K562 (cell line): ENCODE data around the gene EZH1. TPM values are rescaled to one million over a fixed set of nuclear protein-coding genes. Genes with fewer than 3 reads are reported as not detected.

ENCODE experiments used
- CBFA2T3 ChIP-seq: fragments of 450-650 bp; IDR thresholded peaks from 2 replicates; pipeline ENCODE4 v1.6.1; 2017
- CEBPG ChIP-seq, 3 experiments: fragments of 200-800 bp in 1 of 3; sonication (Bioruptor generic) in 1 of 3; sonication (generic) in 1 of 3; formaldehyde crosslinking in 1 of 3; IDR thresholded peaks in 2 of 3; conservative IDR thresholded peaks in 1 of 3; 2 replicates each; pipeline versions ENCODE4 v1.6.1 to v1.8.0; 2016 to 2022; ENCODE audit warnings: missing compliant biosample characterization in 2 of 3, missing genetic modification characterization in 2 of 3, mild to moderate bottlenecking in 1 of 3, missing genetic modification reagents in 1 of 3
- CLOCK ChIP-seq: fragments of 250-450 bp; sonication (Bioruptor Pico); IDR thresholded peaks from 2 replicates; pipeline ENCODE4 v1.4.0; 2020; ENCODE audit warnings: mild to moderate bottlenecking, moderate library complexity, borderline replicate concordance
- CREBBP ChIP-seq: IDR thresholded peaks from one replicate; pipeline ENCODE4 v1.6.1; 2012; ENCODE audit warnings: low read depth, mild to moderate bottlenecking, control low read depth, inconsistent platforms, low read length
- ERF ChIP-seq: fragments of 450-650 bp; formaldehyde crosslinking; IDR thresholded peaks from 2 replicates; pipeline ENCODE4 v1.4.0; 2020; ENCODE audit warnings: mild to moderate bottlenecking, mixed read lengths
- EWSR1 ChIP-seq: fragments of 450-650 bp; IDR thresholded peaks from 2 replicates; pipeline ENCODE4 v1.6.1; 2018; ENCODE audit warnings: borderline replicate concordance, mild to moderate bottlenecking, low read depth, moderate library complexity; ENCODE audit not compliant: partially characterized antibody
- FOXM1 ChIP-seq, 2 experiments: fragments of 450-650 bp in 1 of 2; sonication (generic) in 1 of 2; formaldehyde crosslinking in 1 of 2; IDR thresholded peaks; 2 replicates each; pipeline versions ENCODE4 v1.6.1 to v1.9.0; 2017 to 2022; ENCODE audit warnings: low read depth in 2 of 2, mild to moderate bottlenecking in 2 of 2, missing genetic modification reagents in 1 of 2, moderate library complexity in 1 of 2
- HDAC6 ChIP-seq: IDR thresholded peaks from 2 replicates; pipeline ENCODE4 v1.6.1; 2012; ENCODE audit warnings: low read depth, mild to moderate bottlenecking, control low read depth, inconsistent platforms, low read length, moderate library complexity
- HDGF ChIP-seq: fragments of 450-650 bp; IDR thresholded peaks from 2 replicates; pipeline ENCODE4 v1.6.1; 2016
- MEIS2 ChIP-seq: fragments of 450-650 bp; IDR thresholded peaks from 2 replicates; pipeline ENCODE4 v1.6.1; 2014; ENCODE audit warnings: mild to moderate bottlenecking; ENCODE audit not compliant: partially characterized antibody
- MIER1 ChIP-seq: fragments of 450-650 bp; IDR thresholded peaks from 2 replicates; pipeline ENCODE4 v1.6.1; 2016; ENCODE audit warnings: antibody characterized with exemption, mild to moderate bottlenecking, low read depth
- NCOA1 ChIP-seq: fragments of 450-650 bp; IDR thresholded peaks from 2 replicates; pipeline ENCODE4 v1.6.1; 2016; ENCODE audit warnings: low read depth
- NCOA4 ChIP-seq: fragments of 450-650 bp; IDR thresholded peaks from 2 replicates; pipeline ENCODE4 v1.6.1; 2018; ENCODE audit warnings: mild to moderate bottlenecking; ENCODE audit not compliant: partially characterized antibody
- NR4A1 ChIP-seq, 2 experiments: fragments of 250-450 bp in 1 of 2; fragments of 450-650 bp in 1 of 2; sonication (Bioruptor Pico) in 1 of 2; IDR thresholded peaks; 2 replicates each; pipeline versions ENCODE4 v1.4.0 to v1.6.1; 2016 to 2020; ENCODE audit warnings: mild to moderate bottlenecking in 2 of 2, missing compliant biosample characterization in 1 of 2, missing genetic modification characterization in 1 of 2, moderate library complexity in 1 of 2
- RBFOX2 ChIP-seq: fragments of 200-400 bp; formaldehyde crosslinking; IDR thresholded peaks from 2 replicates; pipeline ENCODE4 v1.6.1; 2017; ENCODE audit warnings: low read depth, mild to moderate bottlenecking, low read length, moderate library complexity
- SLC30A9 ChIP-seq: fragments of 250-450 bp; sonication (Bioruptor Pico); IDR thresholded peaks from 2 replicates; pipeline ENCODE4 v1.8.0; 2022; ENCODE audit warnings: mild to moderate bottlenecking, moderate library complexity
- SMARCB1 ChIP-seq: IDR thresholded peaks from 2 replicates; pipeline ENCODE4 v1.6.1; 2011; ENCODE audit warnings: improper control_type of control experiment, low read depth; ENCODE audit not compliant: insufficient read length
- SRSF7 ChIP-seq: fragments of 200-400 bp; formaldehyde crosslinking; optimal IDR thresholded peaks from 2 replicates; pipeline ENCODE3; 2017; ENCODE audit warnings: mild to moderate bottlenecking, low read depth, low read length
- USF2 ChIP-seq: sonication (generic); formaldehyde crosslinking; IDR thresholded peaks from 2 replicates; pipeline ENCODE4 v1.5.0; 2020; ENCODE audit warnings: missing genetic modification reagents
- ZNF197 ChIP-seq: fragments of 200-800 bp; sonication (Bioruptor generic); IDR thresholded peaks from 2 replicates; pipeline ENCODE4 v1.6.1; 2016; ENCODE audit warnings: low read depth, missing genetic modification characterization, missing compliant biosample characterization
- ZNF263 ChIP-seq: sonication (generic); formaldehyde crosslinking; IDR thresholded peaks from 2 replicates; pipeline ENCODE4 v1.8.0; 2022; ENCODE audit warnings: mild to moderate bottlenecking, missing genetic modification reagents, borderline replicate concordance
- ZNF41 ChIP-seq: fragments of 250-450 bp; sonication (Bioruptor Pico); conservative IDR thresholded peaks from 2 replicates; pipeline ENCODE4 v1.4.0; 2020; ENCODE audit warnings: mild to moderate bottlenecking
- ZNF699 ChIP-seq: fragments of 250-450 bp; sonication (Bioruptor Pico); IDR thresholded peaks from 2 replicates; pipeline ENCODE4 v1.8.0; 2021; ENCODE audit warnings: mild to moderate bottlenecking, moderate library complexity; ENCODE audit not compliant: insufficient replicate concordance
- polyA plus RNA-seq, 8 experiments: library from polyadenylated mRNA; depleted of rRNA in 4 of 8; stranded (reverse) in 5 of 8; unstranded in 3 of 8; fragments of >200 nt; fragmentation: Nextera tagmentation in 2 of 8; fragmentation: Illumina TruSeq in 1 of 8; extraction: Ambion mirVana in 2 of 8; extraction: Trizol in 1 of 8; gene quantifications; 2 replicates each; pipeline versions ENCODE4 v1.2.1 to v1.2.3, GENCODE V29; 2011 to 2014; ENCODE audit warnings: inconsistent platforms in 1 of 8, missing spikeins in 1 of 8
- total RNA-seq, 7 experiments: library from RNA; depleted of rRNA in 6 of 7; stranded (reverse); fragments of >200 nt in 6 of 7; fragmentation: Illumina TruSeq in 2 of 7; extraction: Trizol in 2 of 7; gene quantifications; 2 replicates each; pipeline versions ENCODE4 v1.2.1 to v1.2.3, GENCODE V29; 2011 to 2021; ENCODE audit warnings: low replicate concordance in 1 of 7
- TF ChIP-seq, protein P1 (sequence below): fragments of 450-650 bp; conservative IDR thresholded peaks from 2 replicates; pipeline ENCODE4 v1.6.1; 2016; ENCODE audit warnings: missing genetic modification characterization, low read depth, mild to moderate bottlenecking, missing compliant biosample characterization, moderate library complexity

The EZH1 gene
- total and polyA plus RNA-seq, 9 of the 15 experiments (the other 6 are each of a cell fraction or from before 2014, with no cell fraction given), result 8.6 to 40.8 (median 22.9) TPM

DNA sequence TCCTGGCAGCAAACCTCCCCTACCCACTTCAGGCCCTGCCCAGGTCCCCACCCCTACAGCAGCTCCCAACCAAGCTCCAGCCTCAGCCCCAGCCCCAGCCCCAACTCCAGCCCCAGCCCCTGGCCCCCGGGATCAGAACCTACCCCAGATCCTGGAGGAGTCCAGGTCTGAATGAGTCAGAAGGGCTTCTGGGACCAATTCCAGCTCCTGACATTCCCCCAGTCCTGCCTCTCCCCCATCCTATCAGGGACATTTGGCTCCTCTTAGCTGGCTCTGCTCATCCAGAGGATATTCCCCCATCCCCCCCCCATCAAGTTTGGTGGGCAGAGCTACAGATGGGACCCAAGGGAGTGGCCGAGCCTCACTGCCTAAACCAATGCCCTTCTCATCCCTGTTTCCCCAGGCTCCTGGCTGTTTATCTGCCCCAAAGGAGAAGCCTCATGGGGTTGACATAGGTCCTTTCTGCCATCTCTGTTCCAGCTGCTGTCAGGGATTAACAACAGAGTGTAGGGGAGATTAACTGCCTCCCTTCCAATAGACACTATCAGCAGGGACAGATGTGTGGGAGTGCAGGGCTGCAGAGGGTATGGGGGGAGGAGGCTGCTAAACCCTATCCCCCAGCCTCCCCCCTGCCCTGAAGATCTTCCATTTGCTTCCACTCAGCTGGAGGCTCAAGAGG lies 46.0 kb downstream of the EZH1 start (continued):
- TF ChIP-seq CBFA2T3, result peak; percentile 100
- TF ChIP-seq SMARCB1, result peak; percentile 60
- no peak for TF ChIP-seq CLOCK (CRISPR knock-in tag)
- peak; percentile 90 for TF ChIP-seq NR4A1 (CRISPR knock-in tag; IDR thresholded peaks at IDR 0.05)
- peak; percentile 97 for TF ChIP-seq NR4A1 (tag; IDR thresholded peaks at IDR 0.05)
- no peak for TF ChIP-seq SRSF7
- TF ChIP-seq HDAC6, result no peak
- no peak for TF ChIP-seq ZNF699 (CRISPR knock-in tag)
- TF ChIP-seq EWSR1, result no peak
- peak; percentile 98 for TF ChIP-seq FOXM1 (IDR thresholded peaks at IDR 0.05; ENCODE audit: low read depth)
- no peak for TF ChIP-seq FOXM1 (CRISPR knock-in tag; IDR thresholded peaks at IDR 0.05; ENCODE audit: low read depth)
- TF ChIP-seq NCOA4, result peak; percentile 76
- no peak for TF ChIP-seq ZNF263 (CRISPR knock-in tag)
- TF ChIP-seq ERF (CRISPR knock-in tag), result peak; percentile 85; the same call in 1 of the 2 replicates
- TF ChIP-seq USF2 (CRISPR knock-in tag), result no peak
- TF ChIP-seq ZNF197 (CRISPR knock-in tag), result peak; percentile 66; the same call in 1 of the 2 replicates
- TF ChIP-seq SLC30A9 (CRISPR knock-in tag), result no peak
- TF ChIP-seq NCOA1, result peak; percentile 96
- TF ChIP-seq, protein P1, sequence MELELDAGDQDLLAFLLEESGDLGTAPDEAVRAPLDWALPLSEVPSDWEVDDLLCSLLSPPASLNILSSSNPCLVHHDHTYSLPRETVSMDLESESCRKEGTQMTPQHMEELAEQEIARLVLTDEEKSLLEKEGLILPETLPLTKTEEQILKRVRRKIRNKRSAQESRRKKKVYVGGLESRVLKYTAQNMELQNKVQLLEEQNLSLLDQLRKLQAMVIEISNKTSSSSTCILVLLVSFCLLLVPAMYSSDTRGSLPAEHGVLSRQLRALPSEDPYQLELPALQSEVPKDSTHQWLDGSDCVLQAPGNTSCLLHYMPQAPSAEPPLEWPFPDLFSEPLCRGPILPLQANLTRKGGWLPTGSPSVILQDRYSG (tag), result peak; percentile 78
- TF ChIP-seq MEIS2, result peak; percentile 99
- TF ChIP-seq RBFOX2, result no peak
- TF ChIP-seq CEBPG (CRISPR knock-in tag; IDR thresholded peaks at IDR 0.05), result no peak
- TF ChIP-seq CEBPG (tag; conservative IDR thresholded peaks at IDR 0.05 in 1 of 2, IDR thresholded peaks at IDR 0.05 in 1 of 2), result no peak
- TF ChIP-seq ZNF41 (CRISPR knock-in tag), result peak; percentile 70; the same call in 1 of the 2 replicates
- no peak for TF ChIP-seq MIER1
- no peak for TF ChIP-seq CREBBP
- TF ChIP-seq HDGF, result no peak
